GM23338 (cell line): ENCODE results near the gene TSPEAR. TPM values are rescaled to one million over a fixed set of nuclear protein-coding genes. Genes with fewer than 3 reads are reported as not detected.

Experiments
- ATAC-seq: fragments of 200-7000 bp; cut with Tn5 transposase; 3 replicates; pipeline ENCODE4 v1.9.1; 2020
- DNase-seq: peaks from one replicate; pipeline ENCODE4 v3.0.0-alpha.2; 2015; ENCODE audit warnings: low spot score
- H2AFZ ChIP-seq: fragments of 200-600 bp; sonication (generic); 2 replicates; pipeline ENCODE4 v1.8.0; 2016; ENCODE audit warnings: antibody characterized with exemption, mild to moderate bottlenecking, moderate library complexity
- H3F3A ChIP-seq: fragments of 200-600 bp; sonication (generic); replicated peaks from 2 replicates; pipeline ENCODE4 v1.8.0; 2017; ENCODE audit warnings: antibody characterized with exemption, mixed run types, low read depth
- H3K27ac ChIP-seq: fragments of 200-600 bp; sonication (generic); 2 replicates; pipeline ENCODE4 v1.6.1; 2016; ENCODE audit warnings: low read depth
- H3K27me3 ChIP-seq: fragments of 200-600 bp; sonication (generic); 2 replicates; pipeline ENCODE4 v1.8.0; 2016; ENCODE audit warnings: mild to moderate bottlenecking, mixed run types, moderate library complexity; ENCODE audit not compliant: insufficient read depth
- H3K36me3 ChIP-seq: fragments of 200-600 bp; sonication (generic); 2 replicates; pipeline ENCODE4 v1.8.0; 2016; ENCODE audit warnings: mild to moderate bottlenecking; ENCODE audit not compliant: insufficient read depth
- H3K4me1 ChIP-seq: fragments of 200-600 bp; sonication (generic); 2 replicates; pipeline ENCODE4 v1.8.0; 2016; ENCODE audit warnings: mild to moderate bottlenecking, moderate library complexity; ENCODE audit not compliant: insufficient read depth
- H3K4me2 ChIP-seq: fragments of 200-600 bp; sonication (generic); 2 replicates; pipeline ENCODE4 v1.7.1; 2017; ENCODE audit warnings: mixed run types
- H3K4me3 ChIP-seq: fragments of 200-600 bp; sonication (generic); 2 replicates; pipeline ENCODE4 v1.6.1; 2016; ENCODE audit warnings: mixed run types
- H3K79me2 ChIP-seq: fragments of 200-600 bp; sonication (generic); replicated peaks from 2 replicates; pipeline ENCODE4 v1.8.0; 2017; ENCODE audit warnings: mild to moderate bottlenecking; ENCODE audit not compliant: insufficient read depth
- H3K9me2 ChIP-seq: fragments of 200-600 bp; sonication (generic); 2 replicates; pipeline ENCODE4 v1.8.0; 2017; ENCODE audit not compliant: insufficient read depth
- H4K20me1 ChIP-seq: fragments of 200-600 bp; sonication (generic); replicated peaks from 2 replicates; pipeline ENCODE4 v1.8.0; 2017; ENCODE audit warnings: mild to moderate bottlenecking; ENCODE audit not compliant: insufficient read depth
- H3K27ac Mint-ChIP-seq: 2 replicates; pipeline ENCODE4 v1.8.0; 2020; ENCODE audit warnings: inconsistent platforms, mild to moderate bottlenecking, moderate library complexity, mixed read lengths
- H3K27me3 Mint-ChIP-seq: 3 replicates; pipeline ENCODE4 v1.8.0; 2022; ENCODE audit warnings: low read depth, mild to moderate bottlenecking, moderate library complexity, mixed read lengths, inconsistent platforms; ENCODE audit not compliant: insufficient read depth, poor library complexity
- H3K36me3 Mint-ChIP-seq: 3 replicates; pipeline ENCODE4 v1.8.0; 2021; ENCODE audit warnings: low read depth, mild to moderate bottlenecking, inconsistent platforms, moderate library complexity, mixed read lengths
- H3K4me1 Mint-ChIP-seq: 3 replicates; pipeline ENCODE4 v1.8.0; 2020; ENCODE audit warnings: mild to moderate bottlenecking, inconsistent platforms, mixed read lengths
- H3K4me3 Mint-ChIP-seq: 3 replicates; pipeline ENCODE4 v1.8.0; 2021; ENCODE audit warnings: moderate library complexity, mild to moderate bottlenecking, inconsistent platforms, mixed read lengths
- H3K9me3 Mint-ChIP-seq: 3 replicates; pipeline ENCODE4 v1.8.0; 2020; ENCODE audit warnings: moderate library complexity, mild to moderate bottlenecking, inconsistent platforms, mixed read lengths
- CREB1 ChIP-seq: fragments of 250-450 bp; sonication (Bioruptor Pico); IDR thresholded peaks from 2 replicates; pipeline ENCODE4 v1.5.0; 2020; ENCODE audit warnings: low read depth, mild to moderate bottlenecking, moderate library complexity
- CTCF ChIP-seq, 2 experiments: fragments of 200-600 bp in 1 of 2; sonication (generic) in 1 of 2; conservative IDR thresholded peaks; 2 replicates each; pipeline versions ENCODE4 v1.5.1 to v1.6.1; 2016 to 2017; ENCODE audit warnings: antibody characterized with exemption in 2 of 2, low read depth in 2 of 2, mild to moderate bottlenecking in 2 of 2, moderate library complexity in 1 of 2
- ETS1 ChIP-seq: IDR thresholded peaks from 2 replicates; pipeline ENCODE4 v1.6.1; 2016; ENCODE audit warnings: antibody characterized with exemption
- EZH2 ChIP-seq: fragments of 200-600 bp; sonication (generic); IDR thresholded peaks from one replicate; pipeline ENCODE4 v1.8.0; 2017; ENCODE audit warnings: antibody characterized with exemption, mild to moderate bottlenecking, low read depth; ENCODE audit not compliant: unreplicated experiment
- NANOG ChIP-seq: IDR thresholded peaks from 2 replicates; pipeline ENCODE4 v1.6.1; 2016; ENCODE audit warnings: antibody characterized with exemption, borderline replicate concordance
- POLR2AphosphoS5 ChIP-seq: IDR thresholded peaks from 2 replicates; pipeline ENCODE4 v1.6.1; 2016; ENCODE audit warnings: antibody characterized with exemption, low read depth
- REST ChIP-seq: IDR thresholded peaks from one replicate; pipeline ENCODE4 v1.6.1; 2018; ENCODE audit warnings: antibody characterized with exemption; ENCODE audit not compliant: unreplicated experiment
- ZNF114 ChIP-seq: fragments of 250-450 bp; sonication (Bioruptor Pico); IDR thresholded peaks from 2 replicates; pipeline ENCODE4 v1.5.0; 2020; ENCODE audit warnings: mild to moderate bottlenecking, moderate library complexity
- ZNF331 ChIP-seq: fragments of 250-450 bp; sonication (Bioruptor Pico); IDR thresholded peaks from 2 replicates; pipeline ENCODE4 v1.5.0; 2020; ENCODE audit warnings: low read depth, mild to moderate bottlenecking, moderate library complexity
- ZNF462 ChIP-seq: fragments of 250-450 bp; sonication (Bioruptor Pico); IDR thresholded peaks from 2 replicates; pipeline ENCODE4 v1.5.0; 2020; ENCODE audit warnings: mild to moderate bottlenecking, moderate library complexity
- polyA plus RNA-seq: library from polyadenylated mRNA; unstranded; fragments of >200 nt; fragmentation: Nextera tagmentation; extraction: Ambion mirVana; gene quantifications from 2 replicates; pipeline ENCODE4 v1.2.1, GENCODE V29; 2016
- total RNA-seq: library from RNA; depleted of rRNA; stranded (reverse); fragments of >200 nt; shearing (Covaris generic); gene quantifications from 2 replicates; pipeline ENCODE4 v1.2.3, GENCODE V29; 2014

Gene TSPEAR
- total and polyA plus RNA-seq, 2 experiments from 2014 or later: 0.35 to 0.92 TPM

- H3K9me2 ChIP-seq: no peaks in the 10 kb centered on the region
- H3K4me1 Mint-ChIP-seq: peaks cover 6% of the 10 kb centered on the region; the same call in 1 of the 3 replicates
- no peaks in the 10 kb centered on the region for H3K36me3 Mint-ChIP-seq
- no peaks in the 10 kb centered on the region for H3K4me1 ChIP-seq
- peaks cover 13% of the 10 kb centered on the region for H3K27me3 Mint-ChIP-seq
- no peaks in the 10 kb centered on the region for H3K36me3 ChIP-seq
- H3K27ac ChIP-seq: no peak overlapping the region
- no peaks in the 10 kb centered on the region for H3K27me3 ChIP-seq
- TF ChIP-seq POLR2AphosphoS5: no peak
- no peak for TF ChIP-seq ETS1
- no peak for TF ChIP-seq EZH2
- H3K4me3 ChIP-seq: no peak overlapping the region
- ATAC-seq: no peak
- H4K20me1 ChIP-seq: no peaks in the 10 kb centered on the region
- no peak overlapping the region for H2AFZ ChIP-seq
- no peak for DNase-seq
- no peaks in the 10 kb centered on the region for H3F3A ChIP-seq
- H3K79me2 ChIP-seq: no peaks in the 10 kb centered on the region
- no peak overlapping the region for H3K4me3 Mint-ChIP-seq
- H3K27ac Mint-ChIP-seq: no peak overlapping the region
- H3K9me3 Mint-ChIP-seq: no peaks in the 10 kb centered on the region
- no peak overlapping the region for H3K4me2 ChIP-seq
These were observed 260.4 kb downstream of the TSPEAR start for GRCh38 chr21:44450999-44451398.

- H3K4me3 Mint-ChIP-seq: no peak overlapping the region
- peaks cover 13% of the 10 kb centered on the region for H3K27me3 Mint-ChIP-seq
- ATAC-seq (no peak), DNase-seq (no peak)
- Histone ChIP-seq H3K27ac (no peak overlapping the region), H2AFZ (no peak overlapping the region), H3K9me2 (no peaks in the 10 kb centered on the region), H4K20me1 (no peaks in the 10 kb centered on the region), H3K27me3 (no peaks in the 10 kb centered on the region), H3K79me2 (no peaks in the 10 kb centered on the region), H3F3A (no peaks in the 10 kb centered on the region), H3K4me3 (no peak overlapping the region), H3K36me3 (no peaks in the 10 kb centered on the region), H3K4me1 (no peaks in the 10 kb centered on the region), H3K4me2 (no peak overlapping the region)
- H3K27ac Mint-ChIP-seq: no peak overlapping the region
- H3K36me3 Mint-ChIP-seq: no peaks in the 10 kb centered on the region
- H3K9me3 Mint-ChIP-seq: no peaks in the 10 kb centered on the region
- H3K4me1 Mint-ChIP-seq: peaks cover 6% of the 10 kb centered on the region; the same call in 1 of the 3 replicates
- no peak for TF ChIP-seq ZNF114
- TF ChIP-seq EZH2: no peak
- TF ChIP-seq CTCF (conservative IDR thresholded peaks at IDR 0.05; ENCODE audit: low read depth in 2 of 2): no peak
- no peak for TF ChIP-seq NANOG
- no peak for TF ChIP-seq ZNF331 (CRISPR knock-in tag)
- no peak for TF ChIP-seq CREB1 (CRISPR knock-in tag)
- no peak for TF ChIP-seq REST
- no peak for TF ChIP-seq ZNF462
These were observed 261.0 kb downstream of the TSPEAR start for GRCh38 chr21:44450402-44450801.
